ENCODE data around the gene POGZ. TPM values are rescaled to one million over a fixed set of nuclear protein-coding genes. Genes with fewer than 3 reads are reported as not detected.
A peak's percentile ranks its signal among the peaks of the same experiment; 100 is the strongest.

POGZ gene
- total RNA-seq, 1 donor from 2014 or later = 145 TPM

GRCh38 chr1:151418081-151418480, 41.2 kb downstream of the POGZ start:
- Mint-ChIP-seq H3K36me3 (ENCODE audit: low read depth) (peaks cover 19% of the 10 kb centered on the region), H3K9me3 (no peaks in the 10 kb centered on the region), H3K4me1 (no peaks in the 10 kb centered on the region), H3K27ac (ENCODE audit: unreplicated experiment) (no peak overlapping the region), H3K27me3 (ENCODE audit: low read depth) (no peaks in the 10 kb centered on the region), H3K4me3 (no peak overlapping the region)
- DNase-seq (ENCODE audit: low read depth, low spot score) = no peak
- TF ChIP-seq, protein P1, sequence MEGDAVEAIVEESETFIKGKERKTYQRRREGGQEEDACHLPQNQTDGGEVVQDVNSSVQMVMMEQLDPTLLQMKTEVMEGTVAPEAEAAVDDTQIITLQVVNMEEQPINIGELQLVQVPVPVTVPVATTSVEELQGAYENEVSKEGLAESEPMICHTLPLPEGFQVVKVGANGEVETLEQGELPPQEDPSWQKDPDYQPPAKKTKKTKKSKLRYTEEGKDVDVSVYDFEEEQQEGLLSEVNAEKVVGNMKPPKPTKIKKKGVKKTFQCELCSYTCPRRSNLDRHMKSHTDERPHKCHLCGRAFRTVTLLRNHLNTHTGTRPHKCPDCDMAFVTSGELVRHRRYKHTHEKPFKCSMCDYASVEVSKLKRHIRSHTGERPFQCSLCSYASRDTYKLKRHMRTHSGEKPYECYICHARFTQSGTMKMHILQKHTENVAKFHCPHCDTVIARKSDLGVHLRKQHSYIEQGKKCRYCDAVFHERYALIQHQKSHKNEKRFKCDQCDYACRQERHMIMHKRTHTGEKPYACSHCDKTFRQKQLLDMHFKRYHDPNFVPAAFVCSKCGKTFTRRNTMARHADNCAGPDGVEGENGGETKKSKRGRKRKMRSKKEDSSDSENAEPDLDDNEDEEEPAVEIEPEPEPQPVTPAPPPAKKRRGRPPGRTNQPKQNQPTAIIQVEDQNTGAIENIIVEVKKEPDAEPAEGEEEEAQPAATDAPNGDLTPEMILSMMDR (conservative IDR thresholded peaks at IDR 0.05) = no peak

DNA sequence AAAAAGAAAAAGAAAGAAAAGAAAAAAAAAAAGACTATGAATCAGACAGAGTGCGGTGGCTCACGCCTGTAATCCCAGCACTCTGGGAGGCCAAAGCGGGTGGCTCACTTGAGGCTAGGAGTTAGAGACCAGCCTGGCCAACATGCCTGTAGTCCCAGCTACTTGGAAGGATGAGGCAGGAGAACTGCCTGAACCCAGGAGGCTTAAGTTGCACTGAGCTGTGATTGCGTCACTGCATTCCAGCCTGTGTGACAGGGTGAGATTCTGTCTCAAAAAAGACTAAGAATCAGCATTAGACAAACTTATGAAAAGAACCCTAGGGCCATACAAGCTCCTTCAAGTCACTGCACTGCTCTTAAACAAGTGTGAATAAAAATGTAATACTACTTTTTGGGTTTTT, 43.1 kb downstream of the POGZ start:
- TF ChIP-seq, protein P1 (conservative IDR thresholded peaks at IDR 0.05) = no peak
- Mint-ChIP-seq H3K4me1 (no peaks in the 10 kb centered on the region), H3K4me3 (no peak overlapping the region), H3K27me3 (ENCODE audit: low read depth) (no peaks in the 10 kb centered on the region), H3K27ac (ENCODE audit: unreplicated experiment) (no peak overlapping the region), H3K9me3 (no peaks in the 10 kb centered on the region), H3K36me3 (ENCODE audit: low read depth) (peaks cover 23% of the 10 kb centered on the region)
- no peak for DNase-seq (ENCODE audit: low read depth, low spot score)

- Mint-ChIP-seq H3K36me3 (ENCODE audit: low read depth) (peaks cover 23% of the 10 kb centered on the region), H3K4me1 (no peaks in the 10 kb centered on the region), H3K4me3 (no peak overlapping the region), H3K27me3 (ENCODE audit: low read depth) (no peaks in the 10 kb centered on the region), H3K27ac (ENCODE audit: unreplicated experiment) (no peak overlapping the region), H3K9me3 (no peaks in the 10 kb centered on the region)
- DNase-seq (ENCODE audit: low read depth, low spot score) = no peak
- TF ChIP-seq, protein P1 (conservative IDR thresholded peaks at IDR 0.05) = no peak
Measured at GRCh38 chr1:151411884-151412283, 47.4 kb downstream of the POGZ start.

GRCh38 chr1:151408891-151409290, 50.4 kb downstream of the POGZ start:
- Mint-ChIP-seq H3K4me3 (no peak overlapping the region), H3K27me3 (ENCODE audit: low read depth) (no peaks in the 10 kb centered on the region), H3K9me3 (no peaks in the 10 kb centered on the region), H3K27ac (ENCODE audit: unreplicated experiment) (no peak overlapping the region), H3K36me3 (ENCODE audit: low read depth) (peaks cover 25% of the 10 kb centered on the region), H3K4me1 (no peaks in the 10 kb centered on the region)
- no peak for DNase-seq (ENCODE audit: low read depth, low spot score)
- TF ChIP-seq, protein P1 (conservative IDR thresholded peaks at IDR 0.05) = no peak

- H3K4me3 Mint-ChIP-seq = no peak overlapping the region
- no peaks in the 10 kb centered on the region for H3K27me3 Mint-ChIP-seq (ENCODE audit: low read depth)
- peaks cover 24% of the 10 kb centered on the region for H3K36me3 Mint-ChIP-seq (ENCODE audit: low read depth)
- no peaks in the 10 kb centered on the region for H3K4me1 Mint-ChIP-seq
- DNase-seq (ENCODE audit: low read depth, low spot score) = no peak
- H3K9me3 Mint-ChIP-seq = no peaks in the 10 kb centered on the region
- H3K27ac Mint-ChIP-seq (ENCODE audit: unreplicated experiment) = no peak overlapping the region
- TF ChIP-seq, protein P1 (conservative IDR thresholded peaks at IDR 0.05) = no peak
Measured at GRCh38 chr1:151407304-151407703, 52.0 kb downstream of the POGZ start.

GRCh38 chr1:151406176-151406575, 53.1 kb downstream of the POGZ start:
- Mint-ChIP-seq H3K27me3 (ENCODE audit: low read depth) (no peaks in the 10 kb centered on the region), H3K27ac (ENCODE audit: unreplicated experiment) (peak overlapping the region; percentile 60), H3K36me3 (ENCODE audit: low read depth) (peaks cover 24% of the 10 kb centered on the region), H3K4me1 (peaks cover 5% of the 10 kb centered on the region), H3K4me3 (no peak overlapping the region), H3K9me3 (no peaks in the 10 kb centered on the region)
- DNase-seq (ENCODE audit: low read depth, low spot score) = no peak
- TF ChIP-seq, protein P1 (conservative IDR thresholded peaks at IDR 0.05) = no peak
